Fibroblast of lung (primary cell): ENCODE measurements around the gene MAPKAPK3. TPM values are rescaled to one million over a fixed set of nuclear protein-coding genes. Genes with fewer than 3 reads are reported as not detected.

ENCODE experiments used
- DNase-seq, 2 donors: peaks; one replicate each; pipeline versions ENCODE4 v3.0.0 to v3.0.0-alpha.2; 2010; ENCODE audit warnings: low read depth in 2 of 2
- H2AFZ ChIP-seq: 2 replicates; pipeline ENCODE4 v1.5.1; 2012; ENCODE audit warnings: low read length, control low read depth, inconsistent platforms
- H3K27ac ChIP-seq: 2 replicates; pipeline ENCODE4 v1.5.1; 2011; ENCODE audit warnings: low read length, control low read depth; ENCODE audit not compliant: insufficient read depth
- H3K27me3 ChIP-seq: 2 replicates; pipeline ENCODE4 v1.5.1; 2011; ENCODE audit warnings: mild to moderate bottlenecking, low read length; ENCODE audit not compliant: control insufficient read depth, insufficient read depth
- H3K36me3 ChIP-seq: 2 replicates; pipeline ENCODE4 v1.5.1; 2011; ENCODE audit warnings: low read length; ENCODE audit not compliant: control insufficient read depth, insufficient read depth
- H3K4me1 ChIP-seq: 2 replicates; pipeline ENCODE4 v1.5.1; 2011; ENCODE audit warnings: low read length; ENCODE audit not compliant: control insufficient read depth, insufficient read depth; ENCODE audit errors: extremely low read depth
- H3K4me2 ChIP-seq: 2 replicates; pipeline ENCODE4 v1.5.1; 2011; ENCODE audit warnings: low read length, control low read depth; ENCODE audit not compliant: insufficient read depth; ENCODE audit errors: extremely low read depth
- H3K4me3 ChIP-seq, 4 experiments: fragments of 200-600 bp in 1 of 4; sonication (generic) in 1 of 4; replicated peaks in 1 of 4; 2 replicates each; pipeline ENCODE4 v1.5.1; 2011 to 2016; ENCODE audit warnings: low read length in 4 of 4, low read depth in 3 of 4, mild to moderate bottlenecking in 3 of 4, control low read depth in 2 of 4, inconsistent platforms in 1 of 4, mixed read lengths in 1 of 4; ENCODE audit not compliant: insufficient read depth in 1 of 4; ENCODE audit errors: control extremely low read depth in 1 of 4
- H3K79me2 ChIP-seq: 2 replicates; pipeline ENCODE4 v1.5.1; 2012; ENCODE audit warnings: mild to moderate bottlenecking, low read length, inconsistent platforms; ENCODE audit not compliant: control insufficient read depth, insufficient read depth
- H3K9ac ChIP-seq: 2 replicates; pipeline ENCODE4 v1.5.1; 2011; ENCODE audit warnings: mild to moderate bottlenecking, low read length, control low read depth; ENCODE audit not compliant: insufficient read depth
- H3K9me3 ChIP-seq: 2 replicates; pipeline ENCODE4 v1.5.1; 2012; ENCODE audit warnings: low read depth, low read length; ENCODE audit not compliant: control insufficient read depth, insufficient read depth
- H4K20me1 ChIP-seq: 2 replicates; pipeline ENCODE4 v1.5.1; 2011; ENCODE audit warnings: low read length; ENCODE audit not compliant: control insufficient read depth, insufficient read depth; ENCODE audit errors: extremely low read depth
- CTCF ChIP-seq, 2 donors: IDR thresholded peaks in 1 of 2; conservative IDR thresholded peaks in 1 of 2; 1 replicate in 1 of 2; 2 replicates in 1 of 2; pipeline ENCODE4 v1.5.1; 2011 to 2012; ENCODE audit warnings: low read length in 2 of 2, control low read depth in 1 of 2, inconsistent platforms in 1 of 2, low read depth in 1 of 2, mild to moderate bottlenecking in 1 of 2
- EZH2 ChIP-seq: IDR thresholded peaks from 2 replicates; pipeline ENCODE4 v1.5.1; 2012; ENCODE audit warnings: low read length, control low read depth, mild to moderate bottlenecking; ENCODE audit errors: missing control alignments
- polyA plus RNA-seq, 2 donors: library from polyadenylated mRNA; depleted of rRNA in 1 of 2; stranded (reverse) in 1 of 2; unstranded in 1 of 2; fragments of >200 nt; gene quantifications; 2 replicates each; pipeline ENCODE4 v1.2.1, GENCODE V29; 2011 to 2012; ENCODE audit warnings: missing spikeins in 1 of 2
- total RNA-seq: library from RNA; depleted of rRNA; stranded (reverse); fragments of >200 nt; gene quantifications from 2 replicates; pipeline ENCODE4 v1.2.1, GENCODE V29; 2014

Gene MAPKAPK3
- total and polyA plus RNA-seq, 2 donors (not counting 1 experiment from before 2014, with no cell fraction given): 34.3 to 38.4 TPM

GRCh38 chr3:50574444-50574831 is 42.5 kb upstream of the MAPKAPK3 start:
- Histone ChIP-seq H4K20me1 (no peaks in the 10 kb centered on the region), H3K4me1 (no peaks in the 10 kb centered on the region), H3K79me2 (peaks cover 6% of the 10 kb centered on the region), H3K4me3 (no peak overlapping the region), H2AFZ (no peak overlapping the region), H3K36me3 (peaks cover 9% of the 10 kb centered on the region), H3K9me3 (no peaks in the 10 kb centered on the region), H3K27me3 (no peaks in the 10 kb centered on the region), H3K27ac (no peak overlapping the region), H3K9ac (no peak overlapping the region), H3K4me2 (no peak overlapping the region)
- TF ChIP-seq EZH2 (no peak), CTCF (conservative IDR thresholded peaks at IDR 0.05 in 1 of 2, IDR thresholded peaks at IDR 0.05 in 1 of 2; ENCODE audit: low read depth in 1 of 2, low read length in 2 of 2) (no peak)
- DNase-seq: no peak

DNA sequence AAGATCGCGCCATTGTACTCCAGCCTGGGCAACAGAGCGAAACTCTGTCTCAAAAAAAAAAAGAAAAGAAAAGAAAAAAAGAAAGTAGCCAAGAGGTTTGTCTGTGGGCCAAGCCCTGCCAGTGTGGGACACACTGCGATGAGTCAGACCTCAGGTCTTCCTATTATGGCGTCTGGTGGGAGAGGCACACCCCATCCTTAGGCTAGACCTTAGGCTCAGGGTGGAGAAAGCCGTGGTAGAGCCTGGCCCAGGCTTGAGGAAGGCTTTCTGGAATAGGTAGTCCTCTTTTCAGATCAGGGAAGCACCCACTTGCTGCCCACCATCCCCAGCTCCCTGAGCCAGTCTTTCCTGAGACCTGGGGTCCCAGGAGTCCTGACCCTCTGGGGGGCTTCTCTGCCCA is 41.6 kb upstream of the MAPKAPK3 start:
- peak in 1 of 2 donors; percentile 35 for DNase-seq

GRCh38 chr3:50577348-50577747 is 39.6 kb upstream of the MAPKAPK3 start:
- Histone ChIP-seq H2AFZ (no peak overlapping the region), H3K9me3 (no peaks in the 10 kb centered on the region), H4K20me1 (no peaks in the 10 kb centered on the region), H3K4me3 (no peak overlapping the region), H3K36me3 (peaks cover 11% of the 10 kb centered on the region), H3K27me3 (no peaks in the 10 kb centered on the region), H3K79me2 (no peaks in the 10 kb centered on the region), H3K9ac (no peak overlapping the region), H3K4me2 (no peak overlapping the region), H3K27ac (no peak overlapping the region), H3K4me1 (no peaks in the 10 kb centered on the region)
- TF ChIP-seq CTCF (conservative IDR thresholded peaks at IDR 0.05 in 1 of 2, IDR thresholded peaks at IDR 0.05 in 1 of 2; ENCODE audit: low read depth in 1 of 2, low read length in 2 of 2) (no peak), EZH2 (no peak)
- no peak for DNase-seq

More for the DNA sequence above, 41.6 kb upstream of the MAPKAPK3 start:
- H3K36me3 ChIP-seq: peaks cover 10% of the 10 kb centered on the region
- H3K27ac ChIP-seq: no peak overlapping the region
- H3K4me3 ChIP-seq: no peak overlapping the region
- no peak overlapping the region for H2AFZ ChIP-seq
- H3K4me2 ChIP-seq: no peak overlapping the region
- H4K20me1 ChIP-seq: no peaks in the 10 kb centered on the region
- no peaks in the 10 kb centered on the region for H3K27me3 ChIP-seq
- H3K4me1 ChIP-seq: no peaks in the 10 kb centered on the region
- H3K9ac ChIP-seq: no peak overlapping the region
- TF ChIP-seq CTCF (conservative IDR thresholded peaks at IDR 0.05 in 1 of 2, IDR thresholded peaks at IDR 0.05 in 1 of 2; ENCODE audit: low read depth in 1 of 2, low read length in 2 of 2) (no peak), EZH2 (no peak)
- H3K9me3 ChIP-seq: no peaks in the 10 kb centered on the region
- H3K79me2 ChIP-seq: no peaks in the 10 kb centered on the region
